T-helper 22 cell (primary cell): Measurements from ENCODE around the gene DHRS7C.

Experiments
- DNase-seq: peaks from one replicate; pipeline ENCODE4 v3.0.0-alpha.2; 2020; ENCODE audit warnings: low read depth

Gene DHRS7C

GRCh38 chr17:9766970-9767369, 24.4 kb downstream of the DHRS7C start:
- no peak for DNase-seq

GRCh38 chr17:9765322-9765721, 26.1 kb downstream of the DHRS7C start:
- DNase-seq: no peak

GRCh38 chr17:9763643-9764042, 27.7 kb downstream of the DHRS7C start:
- no peak for DNase-seq

- DNase-seq: no peak
Measured at GRCh38 chr17:9760266-9760665, 31.1 kb downstream of the DHRS7C start.

- DNase-seq: no peak
Measured at GRCh38 chr17:9755083-9755482, 36.3 kb downstream of the DHRS7C start.

- no peak for DNase-seq
Measured at GRCh38 chr17:9750524-9750923, 40.9 kb downstream of the DHRS7C start.

- DNase-seq: no peak
Measured at GRCh38 chr17:9729735-9730420, 61.5 kb downstream of the DHRS7C start.

GRCh38 chr17:9729034-9729650, 62.2 kb downstream of the DHRS7C start:
- DNase-seq: no peak

- DNase-seq: no peak
Measured at GRCh38 chr17:9728564-9728963, 62.8 kb downstream of the DHRS7C start.

- no peak for DNase-seq
Measured at GRCh38 chr17:9728005-9728404, 63.4 kb downstream of the DHRS7C start.

GRCh38 chr17:9726291-9726690, 65.1 kb downstream of the DHRS7C start:
- DNase-seq: no peak

- no peak for DNase-seq
Measured at GRCh38 chr17:9725575-9725974, 65.8 kb downstream of the DHRS7C start.
